Bronchial epithelial cell (primary cell): ENCODE data around the gene ZNF18. TPM values are rescaled to one million over a fixed set of nuclear protein-coding genes. Genes with fewer than 3 reads are reported as not detected.
A peak's percentile ranks its signal among the peaks of the same experiment; 100 is the strongest.

ENCODE experiments used
- DNase-seq: peaks from one replicate; pipeline ENCODE4 v3.0.0-alpha.2; 2010; ENCODE audit warnings: low read depth
- FAIRE-seq: peaks from 2 replicates; lab custom pipeline; 2011; peaks lifted over from hg19 to GRCh38; lab: Jason Lieb, UNC
- H3K27me3 ChIP-seq: 2 replicates; pipeline ENCODE4 v1.5.1; 2011; ENCODE audit warnings: low read length; ENCODE audit not compliant: control insufficient read depth, insufficient read depth
- H3K36me3 ChIP-seq: 2 replicates; pipeline ENCODE4 v1.5.1; 2011; ENCODE audit warnings: low read length; ENCODE audit not compliant: control insufficient read depth, insufficient read depth
- H3K4me3 ChIP-seq: 2 replicates; pipeline ENCODE4 v1.5.1; 2011; ENCODE audit warnings: mild to moderate bottlenecking, low read depth, low read length, control low read depth
- CTCF ChIP-seq: IDR thresholded peaks from 2 replicates; pipeline ENCODE4 v1.5.1; 2011; ENCODE audit warnings: mild to moderate bottlenecking, moderate library complexity, low read length, control low read depth, inconsistent platforms; ENCODE audit not compliant: insufficient read depth, severe bottlenecking
- total RNA-seq: library from RNA; depleted of rRNA; stranded (reverse); fragments of >200 nt; gene quantifications from 2 replicates; pipeline ENCODE4 v1.2.1, GENCODE V29; 2014

The ZNF18 gene
- total RNA-seq, 1 donor from 2014 or later: 9.5 TPM

- Histone ChIP-seq H3K27me3 (no peaks in the 10 kb centered on the region), H3K4me3 (no peak overlapping the region), H3K36me3 (no peaks in the 10 kb centered on the region)
- FAIRE-seq (no peak), DNase-seq (no peak)
- TF ChIP-seq CTCF: no peak
Measured at GRCh38 chr17:12022310-12022709, 25.0 kb upstream of the ZNF18 start.

DNA sequence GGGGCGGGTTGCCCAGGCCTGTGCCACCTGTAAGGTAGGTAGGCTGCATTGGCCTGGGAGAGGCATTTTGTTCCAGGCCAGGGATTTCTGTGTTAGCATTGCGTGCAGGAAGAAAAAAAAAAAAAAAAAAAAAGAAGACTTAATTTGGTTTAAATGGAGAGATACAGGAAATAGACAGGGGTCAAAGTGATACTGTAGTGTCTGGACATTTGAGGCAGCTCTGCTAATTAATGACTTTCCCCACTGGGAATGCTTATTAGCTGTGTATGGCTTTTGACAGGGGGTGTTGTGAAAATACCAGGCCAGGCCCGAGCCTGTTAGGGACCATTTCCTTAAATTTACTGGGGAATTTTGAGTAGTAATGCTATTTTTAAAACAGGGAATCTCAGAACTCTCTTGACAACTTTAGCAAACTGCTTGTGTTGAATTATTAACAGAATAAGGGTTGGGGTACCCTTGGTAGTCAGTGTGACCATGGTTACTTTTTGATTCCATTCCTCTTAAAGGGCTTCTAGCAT lies 24.4 kb upstream of the ZNF18 start:
- Histone ChIP-seq H3K4me3 (peak overlapping the region; percentile 67), H3K27me3 (no peaks in the 10 kb centered on the region), H3K36me3 (no peaks in the 10 kb centered on the region)
- DNase-seq (no peak), FAIRE-seq (no peak)
- TF ChIP-seq CTCF: no peak

GRCh38 chr17:12020642-12021622 lies 23.7 kb upstream of the ZNF18 start, which contains the start of gene MAP2K4:
TSS of gene MAP2K4 (plus strand) at chr17:12020877. CDS start at chr17:12020887, 10 bp downstream.
- TF ChIP-seq CTCF: no peak
- Histone ChIP-seq H3K27me3 (no peaks in the 10 kb centered on the region), H3K36me3 (no peaks in the 10 kb centered on the region), H3K4me3 (peak within 1 kb of the TSS; percentile 67)
- FAIRE-seq (no peak), DNase-seq (peak; percentile 59)

DNA sequence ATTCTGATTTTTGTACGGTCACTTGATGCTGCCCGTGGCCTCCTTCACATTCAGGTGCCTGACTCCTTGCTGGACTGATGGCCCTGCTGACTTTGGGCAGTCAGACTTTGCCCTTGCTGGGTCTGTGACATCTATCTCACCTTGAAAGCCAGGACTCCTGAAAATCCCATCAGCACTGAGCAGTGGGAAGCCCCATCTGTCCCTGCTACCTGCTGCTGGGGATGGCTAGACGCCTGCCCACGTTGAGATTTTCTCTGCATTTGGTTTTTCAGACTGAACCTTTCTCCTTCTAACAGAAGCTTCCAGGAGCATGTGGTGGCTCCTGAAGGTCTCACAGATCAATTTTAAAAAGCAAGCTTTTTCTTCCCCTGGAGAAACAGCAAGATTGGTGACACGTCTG lies 10.2 kb upstream of the ZNF18 start:
- FAIRE-seq (no peak), DNase-seq (no peak)
- peaks cover 3% of the 10 kb centered on the region for H3K27me3 ChIP-seq
- no peaks in the 10 kb centered on the region for H3K36me3 ChIP-seq
- TF ChIP-seq CTCF: no peak
- H3K4me3 ChIP-seq: no peak overlapping the region

DNA sequence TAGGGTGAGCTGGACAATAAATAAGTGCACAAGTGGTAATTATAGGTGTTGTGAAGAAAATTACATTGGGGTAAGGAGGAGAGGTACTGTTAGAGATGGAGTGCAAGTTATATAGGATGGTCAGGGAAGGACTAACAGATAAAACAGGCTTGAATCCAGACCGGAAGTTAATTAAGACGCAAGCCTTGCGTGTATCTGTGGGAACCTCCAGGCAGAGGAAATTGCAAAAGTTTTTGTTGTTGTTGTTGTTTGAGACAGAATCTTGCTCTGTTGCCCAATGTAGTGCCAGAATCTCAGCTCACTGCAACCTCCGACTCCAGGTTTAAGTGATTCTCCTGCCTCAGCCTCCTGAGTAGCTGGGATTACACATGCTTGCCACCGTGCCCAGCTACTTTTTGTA lies 2.4 kb upstream of the ZNF18 start:
- TF ChIP-seq CTCF: no peak
- no peaks in the 10 kb centered on the region for H3K27me3 ChIP-seq
- no peak for FAIRE-seq
- no peak overlapping the region for H3K4me3 ChIP-seq
- DNase-seq: no peak
- no peaks in the 10 kb centered on the region for H3K36me3 ChIP-seq
